ENCODE measurements around the gene PARP12.

Gene PARP12

GRCh38 chr7:139981511-139981895 is 81.2 kb downstream of the PARP12 start:
- in situ Hi-C loops (cut with MboI; ENCODE audit: low pct_unique_long_range_greater_than_20kb, low sequenced_read_pairs, unreplicated experiment), result no loop called here
- TF ChIP-seq CTCF (IDR thresholded peaks at IDR 0.05; ENCODE audit: extremely low read depth, insufficient read depth, missing control alignments), result no peak
- DNase-seq (ENCODE audit: low spot score), result no peak

GRCh38 chr7:139976838-139977656 is 85.7 kb downstream of the PARP12 start:
- TF ChIP-seq CTCF (IDR thresholded peaks at IDR 0.05; ENCODE audit: extremely low read depth, insufficient read depth, missing control alignments), result no peak
- in situ Hi-C loops (cut with MboI; ENCODE audit: low pct_unique_long_range_greater_than_20kb, low sequenced_read_pairs, unreplicated experiment), result no loop called here

GRCh38 chr7:139976055-139976837 is 86.5 kb downstream of the PARP12 start:
- DNase-seq (ENCODE audit: low spot score), result no peak
- in situ Hi-C loops (cut with MboI; ENCODE audit: low pct_unique_long_range_greater_than_20kb, low sequenced_read_pairs, unreplicated experiment), result no loop called here
- TF ChIP-seq CTCF (IDR thresholded peaks at IDR 0.05; ENCODE audit: extremely low read depth, insufficient read depth, missing control alignments), result no peak

More at GRCh38 chr7:139976838-139977656, 85.7 kb downstream of the PARP12 start:
- no peak for DNase-seq (ENCODE audit: low spot score)

GRCh38 chr7:139974179-139974811 is 88.5 kb downstream of the PARP12 start:
- TF ChIP-seq CTCF (IDR thresholded peaks at IDR 0.05; ENCODE audit: extremely low read depth, insufficient read depth, missing control alignments), result no peak
- DNase-seq (ENCODE audit: low spot score), result no peak
- in situ Hi-C loops (cut with MboI; ENCODE audit: low pct_unique_long_range_greater_than_20kb, low sequenced_read_pairs, unreplicated experiment), result no loop called here
